HG03558 (cell line): Measurements from ENCODE around the gene AMTN.

Experiments
- ATAC-seq: cut with Tn5 transposase; IDR thresholded peaks from one replicate; pipeline ENCODE4 v1.9.1; 2021; ENCODE audit warnings: moderate number of reproducible peaks; ENCODE audit not compliant: unreplicated experiment; ENCODE audit errors: extremely low read depth

The AMTN gene

DNA sequence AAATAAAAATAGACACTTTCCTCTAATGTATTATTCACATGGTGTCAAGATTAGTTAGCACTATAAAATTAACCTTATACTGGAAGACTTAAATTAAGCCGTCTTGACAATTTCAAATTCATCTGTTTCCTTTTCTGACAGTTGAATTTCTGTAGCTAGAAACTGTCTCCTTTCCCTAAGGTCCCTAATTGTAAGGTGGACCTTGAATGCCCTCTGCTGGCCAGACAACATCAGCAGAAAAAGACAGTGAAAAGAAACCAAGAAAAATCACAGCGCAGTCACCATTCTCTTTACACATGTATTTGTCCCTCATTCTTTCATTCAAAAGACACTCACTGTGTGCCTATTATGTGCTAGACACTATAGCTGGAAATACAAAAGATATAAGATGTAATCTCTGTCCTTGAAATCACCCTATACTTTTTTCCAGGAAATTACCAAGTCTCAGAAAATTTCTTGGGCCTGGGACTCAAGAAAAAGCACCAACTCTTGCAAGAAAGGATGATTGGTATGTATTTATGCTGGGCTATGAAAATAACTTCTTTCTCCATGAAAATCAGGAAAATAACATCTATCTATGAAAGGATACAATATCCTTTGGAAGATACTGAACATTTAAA is 41.0 kb downstream of the AMTN start:
- ATAC-seq = no peak

- ATAC-seq = no peak
Observed at GRCh38 chr4:70559924-70560323, 41.6 kb downstream of the AMTN start.

GRCh38 chr4:70564033-70564432 is 45.7 kb downstream of the AMTN start:
- no peak for ATAC-seq

GRCh38 chr4:70570796-70571195 is 52.4 kb downstream of the AMTN start:
- no peak for ATAC-seq

DNA sequence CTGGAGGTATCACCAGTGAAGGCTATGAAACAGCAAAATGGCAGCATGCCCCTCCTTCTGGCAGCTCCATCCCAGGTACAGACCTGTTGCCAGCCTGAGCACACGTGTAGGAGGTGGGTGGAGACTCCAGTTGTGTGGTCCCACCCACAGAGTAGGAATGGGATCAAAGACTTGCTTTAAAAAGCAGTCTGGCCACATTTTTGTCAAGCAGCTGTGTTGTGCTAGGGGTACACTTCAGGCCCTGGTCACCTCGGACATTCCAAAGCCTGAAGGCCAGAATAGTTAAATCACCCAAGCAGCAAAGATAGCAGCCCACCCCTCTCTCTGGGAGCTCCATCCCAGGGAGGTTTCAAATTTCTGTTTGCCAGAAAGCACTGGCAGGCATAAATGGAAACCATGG is 53.4 kb downstream of the AMTN start:
- ATAC-seq = no peak

DNA sequence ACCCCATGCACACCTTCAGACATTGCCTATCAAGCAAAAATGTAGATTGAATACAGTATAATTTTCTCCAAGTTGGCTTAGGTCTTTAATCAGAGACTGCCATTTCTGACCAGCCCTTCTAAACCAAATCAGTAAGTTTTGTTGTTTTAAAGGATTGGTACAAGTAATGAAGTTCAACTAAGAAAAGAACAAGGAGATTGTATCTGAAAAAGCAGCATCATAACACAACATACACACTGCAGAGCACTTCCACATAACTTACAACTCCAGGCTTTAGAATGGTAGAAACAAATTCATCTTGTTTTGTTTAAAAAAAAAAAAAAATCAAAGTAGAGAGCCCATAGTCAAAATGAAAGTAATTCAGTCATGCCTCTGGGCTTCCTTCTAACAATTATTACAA is 57.6 kb downstream of the AMTN start:
- no peak for ATAC-seq

DNA sequence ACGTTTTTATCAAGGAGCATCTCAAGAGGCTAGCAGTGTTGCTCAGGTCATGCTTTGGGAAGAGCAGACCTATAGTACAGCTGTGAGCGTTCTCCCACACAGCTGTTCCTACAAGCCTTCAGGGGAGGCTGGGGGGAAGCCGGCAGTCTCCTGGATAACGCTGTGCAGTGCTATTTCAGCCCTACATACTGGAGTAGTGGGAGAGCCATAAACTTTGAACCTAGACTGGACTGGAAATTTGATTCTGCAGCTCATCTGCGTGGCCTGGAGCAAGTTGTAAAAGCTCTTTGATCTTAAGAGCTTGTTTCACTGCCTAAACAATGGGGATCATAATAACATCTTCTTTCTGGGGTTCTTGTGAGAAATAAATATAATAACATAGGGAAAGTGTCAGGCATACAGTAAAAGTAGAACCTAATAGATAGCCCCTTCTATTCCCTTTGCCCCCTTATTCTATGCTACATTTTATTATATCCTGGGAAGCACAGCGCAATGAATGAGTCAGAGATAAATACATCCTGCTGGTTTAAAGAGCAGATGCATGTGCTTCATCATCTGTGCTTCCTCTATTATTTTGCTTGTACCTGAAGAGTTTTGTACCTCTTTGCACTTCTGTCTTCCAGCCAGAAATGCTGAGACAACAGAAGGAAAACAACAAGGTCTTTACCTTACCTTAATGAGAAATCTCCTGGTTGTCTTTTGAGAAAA is 59.0 kb downstream of the AMTN start:
- no peak for ATAC-seq

GRCh38 chr4:70581980-70582379 is 63.6 kb downstream of the AMTN start:
- no peak for ATAC-seq
